Articular chondrocyte of knee joint (primary cell): Measurements from ENCODE around the gene UCHL5. TPM values are rescaled to one million over a fixed set of nuclear protein-coding genes. Genes with fewer than 3 reads are reported as not detected.

ENCODE experiments used
- small RNA-seq: library from RNA; depleted of rRNA; stranded (forward); fragments of <200 nt; gene quantifications from one replicate; pipeline ENCODE3, GENCODE V24; 2012
- total RNA-seq: library from RNA; depleted of rRNA; stranded (reverse); fragments of >200 nt; gene quantifications from 2 replicates; pipeline ENCODE4 v1.2.3, GENCODE V29; 2012

UCHL5 gene, protein sequence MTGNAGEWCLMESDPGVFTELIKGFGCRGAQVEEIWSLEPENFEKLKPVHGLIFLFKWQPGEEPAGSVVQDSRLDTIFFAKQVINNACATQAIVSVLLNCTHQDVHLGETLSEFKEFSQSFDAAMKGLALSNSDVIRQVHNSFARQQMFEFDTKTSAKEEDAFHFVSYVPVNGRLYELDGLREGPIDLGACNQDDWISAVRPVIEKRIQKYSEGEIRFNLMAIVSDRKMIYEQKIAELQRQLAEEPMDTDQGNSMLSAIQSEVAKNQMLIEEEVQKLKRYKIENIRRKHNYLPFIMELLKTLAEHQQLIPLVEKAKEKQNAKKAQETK
- 29.0 and 29.9 TPM in 2 replicates for total RNA-seq

DNA sequence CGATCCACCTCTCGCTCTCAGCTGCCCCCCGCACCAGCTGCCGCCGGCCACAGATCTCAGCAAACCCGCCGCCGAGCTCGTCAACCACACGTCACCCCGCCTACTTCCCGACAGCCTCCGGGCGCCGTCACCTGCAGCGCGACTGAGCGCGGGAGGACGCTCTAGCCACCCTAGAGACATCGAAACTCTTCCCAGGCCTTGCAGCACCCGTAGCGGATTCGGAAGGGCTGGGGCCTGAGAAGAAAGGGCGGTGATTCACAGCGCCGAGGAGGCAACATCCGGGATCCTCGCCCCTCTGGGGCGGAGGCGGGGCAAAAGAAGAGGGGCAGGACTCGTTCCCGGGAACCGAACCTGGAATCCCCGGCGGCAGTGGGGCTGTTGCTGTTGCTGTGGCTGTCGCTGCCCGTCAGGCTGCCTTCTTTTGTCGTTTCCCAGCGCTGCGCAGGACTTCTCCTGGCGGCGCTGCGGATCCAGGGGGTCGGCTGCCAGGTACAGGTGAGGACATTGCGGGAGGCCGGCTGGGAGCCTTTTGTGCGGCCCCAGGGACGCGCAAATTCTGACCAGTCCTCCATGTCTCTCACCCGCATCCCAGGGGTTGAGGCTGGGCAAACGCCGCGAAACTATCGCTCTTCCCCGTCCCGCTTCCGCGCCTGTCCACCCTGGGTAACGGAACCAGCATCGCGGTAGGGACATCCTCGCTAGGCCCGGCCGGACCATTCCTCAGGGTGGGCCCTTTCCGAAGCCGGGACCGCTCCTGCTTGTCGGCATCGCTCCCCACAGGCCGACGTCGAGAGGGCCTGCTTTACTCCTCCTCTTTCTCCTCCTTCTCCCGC is at the start of gene UCHL5, which contains the start of gene RO60:
TSS of gene UCHL5 (minus strand) at position 79 of the 833 bp plus-strand sequence. CDS start 100 bp downstream, outside the sequence.
TSS of gene RO60 (plus strand) at position 331 of the 833 bp plus-strand sequence. CDS start 9,443 bp downstream, outside the sequence.

DNA sequence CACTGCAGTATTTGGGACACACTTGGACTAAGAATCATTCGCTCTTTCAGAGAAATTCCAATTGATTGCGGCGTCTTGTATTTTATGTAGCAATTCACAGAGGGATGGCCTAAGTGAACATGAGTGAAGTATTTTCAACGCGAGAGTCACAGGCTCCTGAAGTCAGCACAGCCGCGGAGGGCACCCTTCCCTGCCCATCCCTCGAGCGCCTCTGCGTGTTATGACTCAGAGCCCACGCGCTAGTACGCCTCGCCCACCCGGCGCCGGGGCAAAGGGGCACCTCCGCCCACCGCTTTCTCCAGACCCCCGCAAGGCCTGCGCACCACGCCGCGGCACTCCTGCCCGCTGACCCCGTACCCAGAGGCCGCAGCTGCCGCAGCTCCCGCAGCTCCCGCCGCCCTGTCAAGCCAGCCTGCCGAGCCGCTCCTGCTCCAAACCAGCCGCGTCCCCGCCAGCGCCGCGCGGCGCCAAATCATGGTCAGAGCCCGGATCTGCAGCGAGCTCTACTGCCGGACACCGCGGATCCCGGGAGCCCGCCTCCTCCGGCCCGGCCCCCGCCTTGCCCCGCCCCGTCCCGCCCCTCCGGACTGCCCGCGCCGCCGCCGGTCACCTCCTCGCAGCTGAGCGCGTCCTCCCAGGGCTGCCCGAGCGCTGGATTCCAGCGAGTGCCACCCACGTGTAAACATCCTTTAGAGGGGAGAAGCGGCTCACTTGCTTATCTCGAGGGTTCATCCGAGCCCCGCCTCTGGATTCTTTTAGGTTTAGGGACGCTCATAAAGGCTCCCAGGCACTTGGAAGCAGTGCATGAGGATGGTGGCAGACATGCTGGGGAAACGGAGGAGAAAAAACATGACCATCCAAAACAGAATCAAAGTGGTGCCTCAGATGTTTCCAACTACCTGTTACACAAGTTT is 46.0 kb upstream of the UCHL5 start, which contains the start of gene GLRX2:
TSS of gene GLRX2 (minus strand) at position 508 of the 914 bp plus-strand sequence. CDS start at position 476, 32 bp downstream.

Small RNA genes lying within 50 kb of the gene (small RNA-seq; reads per million reads assigned to genes)
- 1.8 reads per million, percentile 68 among the genes with 10 or more reads in this experiment for gene SCARNA18B

Other genes with a start within 250 kb of the UCHL5 start
- gene RO60, start 252 bp upstream of the UCHL5 start, total RNA-seq: 123 TPM in 2 replicates
- gene GLRX2, start 46.1 kb upstream of the UCHL5 start, total RNA-seq: 14.2 and 18.6 TPM in 2 replicates
- 34.4 and 41.3 TPM in 2 replicates for gene CDC73, start 62.7 kb upstream of the UCHL5 start, total RNA-seq
- 0.13 TPM in 1 of 2 replicates, not detected in the other for gene B3GALT2, start 127.3 kb upstream of the UCHL5 start, total RNA-seq